ENCODE measurements around the gene TMED4. TPM values are rescaled to one million over a fixed set of nuclear protein-coding genes. Genes with fewer than 3 reads are reported as not detected.

Gene TMED4
- total RNA-seq, 1 experiment from 2014 or later = 62.4 TPM

- Mint-ChIP-seq H3K9me3 (no peaks in the 10 kb centered on the region; a peak in 1 of 5 replicates), H3K4me3 (peak overlapping the region; percentile 95 to 98), H3K27me3 (ENCODE audit: low read depth) (no peaks in the 10 kb centered on the region; the same call in 1 of the 2 replicates), H3K4me1 (peaks cover 17 to 22% of the 10 kb centered on the region in 2 experiments), H3K36me3 (ENCODE audit: insufficient read depth in 1 of 3, low read depth in 3 of 3) (peaks cover 53 to 72% (median 70%) of the 10 kb centered on the region in 3 experiments; a peak in 6 of 7 replicates), H3K27ac (peak overlapping the region in 2 of 3 experiments; percentile 97; a peak in 4 of 7 replicates)
- Histone ChIP-seq H3K27ac (ENCODE audit: insufficient read length, low read depth, low read length) (no peak overlapping the region), H3K4ac (ENCODE audit: low read depth, low read length) (no peak overlapping the region), H4K20me1 (ENCODE audit: control insufficient read depth, insufficient read depth, insufficient read length) (no peaks in the 10 kb centered on the region), H3K23ac (ENCODE audit: insufficient read length, low read depth, low read length) (no peak overlapping the region), H3K18ac (ENCODE audit: insufficient read length, low read depth, low read length) (no peak overlapping the region), H3K4me1 (ENCODE audit: insufficient read depth, low read length) (no peaks in the 10 kb centered on the region), H2BK120ac (ENCODE audit: low read depth, low read length, poor library complexity, severe bottlenecking) (no peak overlapping the region), H3K14ac (ENCODE audit: insufficient read depth, low read length) (no peak overlapping the region), H4K91ac (ENCODE audit: insufficient read length, low read depth, low read length) (no peak overlapping the region), H3K79me2 (ENCODE audit: insufficient read depth, low read length) (peaks cover 11% of the 10 kb centered on the region; the same call in 1 of the 2 replicates), H4K5ac (ENCODE audit: insufficient read length, low read depth, low read length) (no peak overlapping the region), H3K56ac (ENCODE audit: insufficient read length, low read depth, low read length) (no peak overlapping the region), H3K79me1 (ENCODE audit: insufficient read depth, low read depth, low read length, poor library complexity, severe bottlenecking) (no peaks in the 10 kb centered on the region), H2AFZ (ENCODE audit: low read length) (no peak overlapping the region), H2BK15ac (ENCODE audit: low read depth, low read length) (no peak overlapping the region), H4K8ac (replicated peaks; ENCODE audit: insufficient read length, low read depth, low read length) (no peak overlapping the region), H3K9ac (ENCODE audit: extremely low read depth, insufficient read length, low read length) (peak overlapping the region; percentile 84), H3K9me3 (ENCODE audit: control insufficient read depth, low read depth, low read length) (no peaks in the 10 kb centered on the region), H2AK5ac (ENCODE audit: insufficient read length, low read length) (no peak overlapping the region), H3K27me3 (ENCODE audit: insufficient read depth, low read length) (no peaks in the 10 kb centered on the region), H3K4me2 (ENCODE audit: insufficient read depth, insufficient read length, low read length) (peak overlapping the region; percentile 69), H3T11ph (ENCODE audit: low read length) (no peak overlapping the region), H2BK20ac (ENCODE audit: low read depth, low read length, poor library complexity, severe bottlenecking) (no peak overlapping the region), H2BK5ac (ENCODE audit: insufficient read length, low read length) (no peak overlapping the region), H3K23me2 (ENCODE audit: insufficient read length, low read depth, low read length, poor library complexity, severe bottlenecking) (peaks cover 9% of the 10 kb centered on the region), H2BK12ac (ENCODE audit: insufficient read length, low read depth, low read length) (no peak overlapping the region)
- TF ChIP-seq CTCF (conservative IDR thresholded peaks at IDR 0.05) = no peak
- no CpG with 5 or more reads among the region's 5 CpGs for WGBS (ENCODE audit: extremely low coverage, insufficient read length, low lambda C conversion rate)
- no peak for DNase-seq
These were observed 9.3 kb downstream of the TMED4 start for GRCh38 chr7:44572771-44573170.
